ENCODE measurements around the gene SELENOI.

Gene SELENOI

DNA sequence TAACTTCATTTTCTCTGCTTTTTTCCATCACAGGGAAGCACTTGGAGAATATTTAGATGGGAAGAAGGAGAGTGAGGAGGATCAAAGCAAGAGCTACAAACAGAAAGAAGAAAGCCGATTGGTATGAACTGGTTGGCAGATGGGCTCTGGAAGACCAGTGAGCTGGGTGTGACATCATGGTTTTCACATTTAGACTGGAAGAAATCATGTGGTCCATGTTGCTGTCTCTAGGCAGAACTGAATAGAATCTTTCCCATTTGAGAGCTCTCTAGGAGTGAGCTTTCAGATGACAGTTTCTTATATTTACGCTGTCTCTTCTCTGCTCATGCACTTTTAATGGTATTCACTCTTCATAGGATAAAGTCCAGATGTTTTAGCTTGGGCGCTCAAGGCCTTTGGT is 68.4 kb downstream of the SELENOI start:
- no peak for TF ChIP-seq ZFX (IDR thresholded peaks at IDR 0.05)
- TF ChIP-seq, protein P1, sequence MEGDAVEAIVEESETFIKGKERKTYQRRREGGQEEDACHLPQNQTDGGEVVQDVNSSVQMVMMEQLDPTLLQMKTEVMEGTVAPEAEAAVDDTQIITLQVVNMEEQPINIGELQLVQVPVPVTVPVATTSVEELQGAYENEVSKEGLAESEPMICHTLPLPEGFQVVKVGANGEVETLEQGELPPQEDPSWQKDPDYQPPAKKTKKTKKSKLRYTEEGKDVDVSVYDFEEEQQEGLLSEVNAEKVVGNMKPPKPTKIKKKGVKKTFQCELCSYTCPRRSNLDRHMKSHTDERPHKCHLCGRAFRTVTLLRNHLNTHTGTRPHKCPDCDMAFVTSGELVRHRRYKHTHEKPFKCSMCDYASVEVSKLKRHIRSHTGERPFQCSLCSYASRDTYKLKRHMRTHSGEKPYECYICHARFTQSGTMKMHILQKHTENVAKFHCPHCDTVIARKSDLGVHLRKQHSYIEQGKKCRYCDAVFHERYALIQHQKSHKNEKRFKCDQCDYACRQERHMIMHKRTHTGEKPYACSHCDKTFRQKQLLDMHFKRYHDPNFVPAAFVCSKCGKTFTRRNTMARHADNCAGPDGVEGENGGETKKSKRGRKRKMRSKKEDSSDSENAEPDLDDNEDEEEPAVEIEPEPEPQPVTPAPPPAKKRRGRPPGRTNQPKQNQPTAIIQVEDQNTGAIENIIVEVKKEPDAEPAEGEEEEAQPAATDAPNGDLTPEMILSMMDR (conservative IDR thresholded peaks at IDR 0.05): no peak
- H3K27ac ChIP-seq: no peak overlapping the region

DNA sequence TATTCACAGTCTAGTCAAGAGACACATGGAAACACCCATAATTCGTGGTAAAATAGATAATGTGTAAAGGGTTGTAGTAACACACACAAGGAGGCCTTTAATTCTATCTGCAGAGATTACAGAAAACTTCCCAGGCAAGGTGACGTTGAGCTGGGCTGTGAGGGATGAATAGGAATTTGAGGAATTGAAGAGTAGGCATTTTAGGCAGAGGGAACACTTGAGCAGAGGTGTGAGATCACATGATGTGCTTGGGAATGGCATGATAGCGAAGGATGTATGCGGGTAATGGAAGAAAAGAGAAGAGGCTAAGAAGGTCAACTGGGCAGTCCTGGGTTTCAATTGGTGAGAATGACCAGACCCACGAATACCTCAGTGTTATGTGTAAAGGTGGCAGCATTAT is 76.0 kb downstream of the SELENOI start:
- no peak overlapping the region for H3K27ac ChIP-seq
- TF ChIP-seq, protein P1 (conservative IDR thresholded peaks at IDR 0.05): no peak
- no peak for TF ChIP-seq ZFX (IDR thresholded peaks at IDR 0.05)

DNA sequence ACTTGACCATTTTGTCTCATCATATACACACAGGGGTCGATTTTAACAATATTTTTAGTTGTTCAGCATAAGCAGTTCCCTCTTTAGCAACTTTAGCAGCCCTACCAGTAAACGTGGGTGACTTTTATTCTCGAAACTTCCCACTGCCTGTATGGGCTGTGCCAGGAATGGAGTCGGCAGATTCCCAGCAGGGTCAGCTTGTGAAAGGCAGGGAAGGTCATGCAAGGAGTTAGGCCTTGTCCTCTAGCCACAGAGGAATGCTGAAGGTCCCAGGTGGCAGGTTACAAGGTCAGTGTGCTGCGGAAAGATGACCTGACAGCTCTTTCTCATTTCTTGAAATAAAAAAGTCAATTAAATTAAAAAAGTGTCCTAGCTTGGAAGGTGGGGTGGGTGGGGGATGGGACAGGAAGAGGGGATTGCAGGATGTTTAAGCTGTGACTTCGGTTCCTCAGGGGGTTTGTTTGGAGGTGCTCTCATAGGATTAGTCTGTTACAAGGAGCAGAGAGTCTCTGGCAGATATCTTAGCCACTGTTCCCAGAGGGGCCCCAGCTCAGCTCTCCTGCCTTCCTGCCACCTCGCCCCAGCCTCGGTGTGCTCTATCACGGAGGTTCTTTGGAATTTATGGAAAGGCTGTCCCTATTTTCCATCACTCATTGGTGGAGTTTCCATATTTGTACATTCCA is 77.1 kb downstream of the SELENOI start:
- H3K27ac ChIP-seq: no peak overlapping the region

DNA sequence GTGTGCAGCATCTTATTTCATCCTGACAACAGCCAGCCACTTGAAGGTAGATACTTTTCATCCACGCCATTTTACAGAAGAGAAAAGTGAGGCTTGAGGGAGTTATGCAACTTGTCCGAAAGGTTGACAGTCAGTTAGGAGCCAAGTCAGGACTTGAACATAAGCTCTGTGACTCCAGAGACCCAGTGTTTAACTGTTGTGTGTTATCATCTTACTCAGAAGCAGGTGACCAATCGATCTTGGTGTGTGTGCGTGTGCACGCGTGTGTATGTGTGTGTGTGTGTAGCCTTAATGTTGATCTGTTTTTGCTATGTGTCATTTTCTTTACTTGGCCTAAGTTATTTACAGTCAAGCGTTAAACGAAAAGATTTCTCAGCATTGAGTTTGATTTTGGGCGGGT is 77.8 kb downstream of the SELENOI start:
- TF ChIP-seq ZFX (IDR thresholded peaks at IDR 0.05): no peak
- TF ChIP-seq, protein P1 (conservative IDR thresholded peaks at IDR 0.05): no peak
- no peak overlapping the region for H3K27ac ChIP-seq

More for the DNA sequence above, 77.1 kb downstream of the SELENOI start:
- TF ChIP-seq ZFX (IDR thresholded peaks at IDR 0.05): no peak
- TF ChIP-seq, protein P1 (conservative IDR thresholded peaks at IDR 0.05): no peak

DNA sequence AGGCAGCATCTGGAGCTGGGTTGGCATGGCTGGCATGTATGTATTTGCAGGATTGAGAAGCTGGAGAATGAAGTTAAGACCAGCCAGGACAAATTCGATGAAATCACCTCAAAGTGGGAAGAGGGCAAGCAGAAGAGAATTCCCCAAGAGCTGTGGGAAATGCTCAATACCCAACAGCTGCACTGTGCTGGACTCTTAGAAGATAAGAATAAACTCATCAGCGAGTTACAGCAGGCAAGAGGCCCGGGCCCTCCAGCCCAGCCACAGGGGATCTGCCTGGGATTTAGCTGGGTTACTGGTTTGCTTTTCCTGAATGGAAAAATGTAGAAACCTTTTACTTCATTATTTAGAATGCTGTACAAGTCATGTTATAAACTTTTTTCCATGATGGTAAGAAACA is 78.3 kb downstream of the SELENOI start:
- H3K27ac ChIP-seq: no peak overlapping the region
- TF ChIP-seq, protein P1 (conservative IDR thresholded peaks at IDR 0.05): no peak
- TF ChIP-seq ZFX (IDR thresholded peaks at IDR 0.05): no peak

DNA sequence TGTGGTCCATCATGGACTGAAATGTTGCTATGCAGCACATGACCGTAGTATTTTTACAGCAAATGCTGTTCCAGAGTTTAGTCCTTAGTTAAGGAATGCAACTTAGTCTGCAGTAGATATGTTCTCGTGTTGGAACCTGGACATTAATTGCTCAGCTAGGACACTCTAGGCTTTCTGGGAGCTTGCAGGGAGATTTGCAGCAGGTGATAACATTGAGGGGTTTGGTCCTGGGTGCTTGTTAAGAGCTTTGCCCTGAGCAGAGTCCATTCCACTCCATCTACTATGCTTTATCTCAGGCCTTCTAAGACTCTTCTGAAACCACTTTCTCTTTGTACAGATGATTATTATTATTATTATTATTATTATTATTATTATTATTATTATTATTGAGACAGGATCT is 82.9 kb downstream of the SELENOI start:
- H3K27ac ChIP-seq: no peak overlapping the region
- TF ChIP-seq, protein P1 (conservative IDR thresholded peaks at IDR 0.05): no peak

DNA sequence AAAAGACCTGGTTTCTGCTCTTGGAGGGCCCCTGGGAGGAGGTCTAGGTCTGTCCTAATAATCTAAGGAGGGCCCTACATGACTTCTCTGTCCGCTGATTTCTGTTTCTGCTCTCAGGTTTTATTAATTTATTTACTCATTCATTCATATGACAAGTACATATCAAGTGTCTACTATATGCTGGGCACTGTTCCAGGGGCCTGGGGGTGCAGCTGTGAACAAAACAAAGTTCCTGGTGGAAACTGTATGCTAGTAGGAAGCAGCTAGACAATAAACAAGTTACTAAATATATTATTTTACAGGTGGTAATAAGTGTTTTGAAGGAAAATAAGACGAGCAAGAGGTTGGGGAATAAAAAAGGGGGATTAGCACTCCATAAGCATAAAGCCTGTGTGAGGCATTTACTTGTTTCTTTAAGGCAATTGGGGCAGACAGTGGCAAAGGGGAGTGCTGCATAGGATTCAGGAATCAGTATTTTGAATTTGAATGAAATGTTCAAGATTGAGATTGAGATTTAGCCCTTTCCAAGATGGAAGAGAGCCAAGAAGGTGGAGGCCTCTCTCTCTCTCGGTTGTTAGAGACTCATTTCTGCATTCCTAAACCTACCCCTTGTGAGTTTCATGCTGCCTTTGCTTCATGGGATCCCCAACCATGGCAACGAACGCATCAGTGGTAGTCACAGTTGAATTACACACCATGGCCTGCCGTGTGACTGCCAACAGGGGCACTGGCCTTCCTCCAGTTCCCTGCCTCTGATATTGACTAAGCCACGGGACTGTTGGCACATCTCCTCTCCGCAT is 84.0 kb downstream of the SELENOI start:
- no peak overlapping the region for H3K27ac ChIP-seq
- TF ChIP-seq, protein P1 (conservative IDR thresholded peaks at IDR 0.05): no peak
- no peak for TF ChIP-seq ZFX (IDR thresholded peaks at IDR 0.05)

Data from C4-2B (cell line).